HG02938 (cell line): ENCODE data around the gene ASTN2.

Experiments used
- ATAC-seq: cut with Tn5 transposase; IDR thresholded peaks from one replicate; pipeline ENCODE4 v1.9.1; 2021; ENCODE audit warnings: mild to moderate bottlenecking, moderate library complexity; ENCODE audit not compliant: unreplicated experiment

ASTN2 gene

DNA sequence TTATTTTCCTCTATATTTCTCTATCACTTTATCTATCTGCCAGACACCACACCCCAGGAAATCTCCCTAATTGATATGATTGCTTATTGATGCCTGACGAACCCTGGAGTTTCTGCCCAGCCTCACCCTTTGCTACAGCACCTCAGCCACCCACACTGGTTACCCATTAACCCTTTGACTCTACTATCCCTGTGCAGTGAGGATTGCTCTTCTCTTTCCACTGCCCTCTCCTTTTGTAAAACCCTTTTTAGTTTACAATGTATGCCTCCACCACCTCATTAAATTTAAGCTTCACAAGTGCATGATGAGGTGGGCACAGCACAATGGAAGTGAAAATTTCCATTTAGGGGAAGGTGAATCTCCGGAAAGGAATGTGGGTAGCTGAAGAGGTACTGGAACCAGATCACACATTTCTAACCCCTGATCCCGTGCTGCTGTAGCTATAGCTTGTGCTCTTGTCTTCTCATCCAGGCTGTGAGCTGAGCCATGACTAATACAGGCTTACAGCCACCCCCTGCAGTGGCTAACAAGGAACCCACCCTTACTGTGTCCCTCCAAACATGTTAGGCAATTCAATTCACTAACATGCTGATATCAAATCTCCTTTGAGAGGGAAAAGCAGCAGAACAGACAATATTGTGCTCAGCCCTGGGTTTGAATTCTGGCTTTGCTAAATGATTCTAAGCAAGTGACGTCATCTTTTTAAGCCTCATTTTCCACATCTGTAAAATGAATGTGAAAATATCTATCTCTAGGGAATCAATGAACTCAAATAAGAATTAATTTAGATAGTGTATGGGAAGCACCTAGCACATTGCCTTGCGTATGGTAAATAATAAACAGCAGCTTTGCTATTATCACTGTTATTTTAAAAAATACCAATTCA is 914.6 kb downstream of the ASTN2 start:
- ATAC-seq: no peak

GRCh38 chr9:116499434-116499833 is 915.4 kb downstream of the ASTN2 start:
- ATAC-seq: no peak

DNA sequence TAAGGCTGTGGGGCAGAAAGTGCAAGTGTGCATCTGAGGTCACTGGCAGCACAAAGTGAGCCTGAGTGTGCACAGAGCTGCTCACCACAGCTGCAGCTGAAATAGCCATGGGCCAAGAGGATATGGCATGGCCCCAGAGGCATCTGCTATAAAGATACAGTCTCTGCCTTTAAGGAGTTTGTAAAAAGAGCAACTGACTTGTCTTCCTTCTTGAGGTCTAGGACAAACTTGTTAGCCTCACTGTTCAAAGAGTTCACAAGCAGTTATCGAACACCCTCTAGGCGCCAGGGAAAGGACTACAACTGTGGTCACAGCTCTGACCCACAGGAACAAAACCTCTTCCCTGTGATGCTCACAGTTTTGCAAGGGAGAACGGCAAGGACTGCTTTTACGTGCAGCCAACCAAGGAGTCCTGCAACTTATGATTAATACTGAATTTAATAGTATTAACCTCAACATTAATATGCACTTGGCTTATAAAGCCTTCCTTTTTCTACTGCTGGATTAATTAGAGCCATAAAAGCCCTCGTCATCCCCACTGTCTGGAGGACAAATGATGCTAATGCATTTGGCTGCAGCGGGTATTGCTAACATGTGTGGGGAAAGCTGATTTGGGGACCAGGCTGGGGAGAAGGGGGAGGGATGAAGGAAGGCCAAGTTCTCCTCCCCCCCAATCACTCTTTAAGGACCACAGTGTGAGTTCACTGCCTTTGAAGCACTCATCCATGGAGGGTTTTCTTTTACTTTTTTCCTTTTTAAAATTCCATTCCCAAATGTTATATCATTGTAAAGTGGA is 917.6 kb downstream of the ASTN2 start:
- ATAC-seq: no peak

DNA sequence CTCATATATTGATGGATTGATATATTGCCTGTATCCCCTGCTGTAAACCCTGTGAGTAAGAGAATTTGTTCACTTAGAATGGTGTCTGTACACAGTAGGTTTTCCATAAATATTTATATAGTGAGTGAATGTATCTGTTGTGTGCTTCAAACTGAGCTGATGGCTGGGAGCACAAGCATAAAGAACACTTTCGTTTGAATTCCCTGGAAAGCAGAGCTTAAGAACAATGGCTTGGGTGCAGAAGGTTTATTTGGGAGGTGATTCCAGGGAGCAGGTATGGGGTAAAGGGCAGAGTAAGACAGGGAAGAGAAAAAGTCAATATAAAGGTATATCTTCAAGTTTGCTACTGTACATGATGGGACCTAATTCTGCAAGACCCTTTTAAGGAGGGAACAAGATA is 918.7 kb downstream of the ASTN2 start:
- no peak for ATAC-seq

DNA sequence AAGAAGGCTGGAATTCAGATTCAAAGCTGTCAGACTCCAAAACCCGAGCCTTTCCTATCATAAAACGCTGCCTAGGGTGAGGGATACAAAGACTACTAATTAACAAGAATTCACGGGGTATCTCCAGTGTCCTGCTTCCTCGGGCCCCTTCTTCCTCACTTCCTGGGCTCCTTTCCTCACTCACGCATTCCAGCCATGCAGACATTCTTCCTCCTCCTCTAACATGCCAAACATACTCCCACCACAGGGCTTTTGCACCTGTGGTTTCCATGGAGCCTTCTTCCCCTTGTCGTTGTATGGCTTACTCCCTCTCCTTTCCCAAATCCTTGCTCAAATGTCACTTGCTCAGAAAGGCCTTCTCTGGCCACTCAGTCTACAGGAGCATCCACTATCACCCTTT is 919.1 kb downstream of the ASTN2 start:
- no peak for ATAC-seq

- ATAC-seq: no peak
These were observed 919.8 kb downstream of the ASTN2 start for GRCh38 chr9:116494815-116495634.

DNA sequence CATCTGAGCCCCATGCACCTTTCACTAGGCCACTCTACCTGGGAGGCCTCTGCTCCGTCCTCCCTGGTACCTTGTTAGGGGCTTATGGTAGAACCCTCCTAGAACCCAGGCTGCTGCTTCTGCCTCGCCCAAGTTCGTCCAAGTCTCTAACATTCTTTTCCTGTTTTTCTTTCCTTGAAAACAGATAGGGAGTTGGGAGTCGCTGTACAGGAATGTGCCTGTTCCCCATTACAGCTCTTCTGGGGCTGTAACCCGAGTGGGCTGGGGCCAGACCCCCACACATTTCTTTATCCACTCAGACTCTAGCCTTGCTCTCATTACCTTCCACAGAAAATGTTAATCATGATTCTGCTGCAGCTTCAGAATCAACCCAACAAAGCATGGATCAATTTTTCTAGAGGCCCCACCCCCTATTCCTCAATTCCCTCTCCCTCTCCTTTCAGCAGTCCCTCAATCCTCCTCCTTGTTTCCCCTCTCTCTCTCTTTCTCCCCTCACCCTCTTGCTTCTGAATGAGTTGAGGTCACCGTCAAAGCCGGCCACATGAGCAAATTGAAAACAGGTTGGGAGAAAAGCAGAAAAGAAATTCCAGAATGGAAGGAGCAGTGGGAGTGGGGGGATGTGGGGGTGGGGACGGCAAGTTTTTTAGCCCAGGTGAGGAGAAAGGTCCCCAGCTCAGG is 921.5 kb downstream of the ASTN2 start:
- no peak for ATAC-seq

- no peak for ATAC-seq
These were observed 923.2 kb downstream of the ASTN2 start for GRCh38 chr9:116491659-116492058.

DNA sequence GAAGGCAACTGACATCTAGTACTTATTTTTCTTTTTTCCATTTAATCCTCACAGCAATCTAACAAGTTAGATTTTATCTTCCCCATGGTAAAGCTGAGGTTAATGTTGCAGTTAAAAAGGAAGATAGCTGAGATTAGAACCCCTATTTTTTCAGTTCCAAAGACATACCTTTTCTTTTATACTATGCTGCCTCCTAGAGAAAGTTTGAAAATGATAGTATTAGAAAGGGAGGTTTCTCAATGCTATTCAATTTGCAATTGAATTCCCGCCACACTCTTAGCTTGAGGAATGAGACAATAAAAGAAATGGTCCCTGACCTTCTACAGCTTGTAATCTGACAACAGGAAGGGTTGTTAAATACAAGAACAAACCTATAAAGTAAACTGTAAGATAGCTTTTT is 923.6 kb downstream of the ASTN2 start:
- ATAC-seq: no peak

- no peak for ATAC-seq
These were observed 924.5 kb downstream of the ASTN2 start for GRCh38 chr9:116490321-116490720.

GRCh38 chr9:116488373-116488772 is 926.5 kb downstream of the ASTN2 start:
- no peak for ATAC-seq

GRCh38 chr9:116484492-116485061 is 930.3 kb downstream of the ASTN2 start:
- no peak for ATAC-seq

DNA sequence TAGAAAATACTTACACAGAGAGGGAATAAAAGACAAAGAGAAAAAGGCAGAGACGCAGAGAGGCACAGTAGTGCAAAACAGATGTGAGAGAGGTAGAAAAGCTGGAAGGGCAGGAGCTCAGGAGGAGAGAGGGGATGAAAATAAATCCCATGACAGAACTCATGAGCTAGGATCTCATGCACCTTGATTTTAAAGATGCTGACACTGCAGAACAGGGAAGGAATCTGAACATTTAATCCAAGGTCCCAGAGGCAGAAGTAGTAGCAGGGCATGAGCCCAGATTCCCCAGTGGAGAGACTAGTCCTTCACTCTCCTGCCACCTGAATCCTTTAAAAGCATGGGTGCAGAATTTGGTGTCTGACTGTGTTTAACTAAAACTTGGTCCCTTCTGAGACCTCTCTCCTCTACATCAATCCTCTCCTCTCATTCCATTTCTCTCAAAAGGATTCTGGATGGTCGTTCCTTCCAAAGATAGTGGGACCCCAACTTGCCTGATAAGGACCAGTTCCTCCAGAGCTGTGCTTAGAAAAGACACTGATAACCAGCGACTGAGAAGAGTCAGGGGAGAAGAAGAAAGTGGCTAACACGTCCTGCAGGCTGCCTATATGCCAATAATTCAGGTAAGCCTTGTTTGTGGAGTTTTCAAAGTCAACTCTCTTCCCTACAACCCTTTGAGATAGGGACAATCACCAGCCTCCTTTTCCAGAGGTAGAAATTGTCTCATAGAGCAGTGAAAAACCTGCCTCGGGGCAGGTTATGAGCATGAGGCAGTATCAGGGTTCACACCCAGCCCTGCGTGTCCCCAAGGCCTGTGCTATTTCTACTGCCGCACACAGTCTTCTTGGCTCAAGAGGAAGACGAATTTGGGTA is 931.0 kb downstream of the ASTN2 start:
- ATAC-seq: no peak

DNA sequence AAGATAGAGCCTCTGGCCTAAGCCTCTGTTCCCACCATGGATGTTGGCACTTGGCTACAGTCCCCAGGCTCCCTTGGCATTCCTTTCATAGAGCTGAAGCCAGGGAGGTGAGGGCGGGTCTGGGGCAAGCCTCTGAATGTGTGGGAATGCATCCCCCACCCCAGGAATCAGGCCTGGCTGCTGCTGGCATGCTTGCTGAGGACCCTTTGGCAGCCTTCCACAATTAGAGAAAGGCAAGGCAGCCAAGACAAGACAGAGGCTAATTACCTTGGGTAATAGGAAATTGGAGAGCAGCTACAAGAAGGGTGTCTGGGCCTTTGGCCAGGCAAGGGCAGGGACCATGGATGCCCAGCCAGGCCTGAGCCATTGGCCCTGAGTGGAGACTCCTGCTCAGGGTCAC is 932.1 kb downstream of the ASTN2 start:
- ATAC-seq: no peak

DNA sequence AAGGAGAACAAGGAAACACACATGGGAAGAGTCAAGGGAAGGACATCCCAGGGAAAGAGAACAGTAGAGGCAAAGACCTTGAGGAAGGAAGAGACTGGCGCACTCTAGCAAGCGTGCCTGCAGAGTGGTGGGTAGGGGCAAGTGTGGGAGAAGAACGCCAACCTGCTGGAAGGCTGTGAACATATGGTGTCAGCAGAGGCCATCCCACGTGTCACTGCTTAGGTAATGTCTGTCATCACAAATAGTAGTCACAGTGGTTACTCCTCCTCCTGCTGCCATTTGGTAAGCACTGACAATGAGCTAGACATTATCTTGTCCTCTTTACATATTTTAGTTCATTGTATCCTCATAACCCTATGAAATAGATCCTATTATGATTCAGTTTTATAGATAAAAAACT is 934.2 kb downstream of the ASTN2 start:
- ATAC-seq: no peak

DNA sequence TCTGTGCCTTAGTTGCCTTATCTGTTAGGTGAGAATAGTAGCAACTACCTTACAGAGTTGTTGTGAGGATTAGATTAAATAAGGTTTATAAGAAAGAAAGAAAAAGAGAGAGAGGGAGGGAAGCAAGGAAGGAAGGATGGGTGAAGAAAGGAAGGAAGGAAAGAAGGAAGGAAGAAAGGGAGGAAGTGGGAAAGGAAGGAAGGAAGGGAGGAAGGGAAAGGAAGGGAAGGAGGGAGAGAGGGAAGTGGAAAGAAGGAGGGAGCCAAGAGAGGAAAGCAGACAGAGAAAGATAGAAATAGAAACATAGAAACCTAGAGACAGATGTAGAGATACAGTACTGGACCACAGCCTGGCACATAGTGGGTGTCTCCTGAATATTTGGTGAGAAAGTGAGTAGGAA is 934.9 kb downstream of the ASTN2 start:
- ATAC-seq: no peak

DNA sequence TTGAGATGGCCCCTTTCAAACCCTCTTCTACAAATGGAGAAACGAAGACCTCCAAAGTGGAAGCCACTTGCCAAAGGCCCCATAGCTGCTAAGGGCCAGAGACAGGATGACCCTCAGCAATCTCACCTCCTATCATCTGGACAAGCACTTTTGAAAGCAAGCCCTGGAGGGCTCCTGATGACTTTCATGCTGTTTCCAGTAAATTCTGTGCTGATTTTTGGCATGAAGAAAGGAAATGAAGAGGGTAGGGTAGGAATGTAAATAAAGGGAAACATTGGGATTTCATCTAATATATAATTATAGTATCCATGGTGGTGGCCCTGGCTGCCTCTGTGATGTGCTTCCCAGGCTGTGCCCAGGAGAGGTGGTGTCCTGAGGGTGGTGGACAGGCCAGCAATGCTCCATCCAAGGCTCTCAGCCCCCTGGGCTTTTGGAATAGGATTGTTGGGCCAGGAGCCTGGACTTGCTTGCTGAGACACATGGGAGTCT is 935.8 kb downstream of the ASTN2 start:
- ATAC-seq: no peak

DNA sequence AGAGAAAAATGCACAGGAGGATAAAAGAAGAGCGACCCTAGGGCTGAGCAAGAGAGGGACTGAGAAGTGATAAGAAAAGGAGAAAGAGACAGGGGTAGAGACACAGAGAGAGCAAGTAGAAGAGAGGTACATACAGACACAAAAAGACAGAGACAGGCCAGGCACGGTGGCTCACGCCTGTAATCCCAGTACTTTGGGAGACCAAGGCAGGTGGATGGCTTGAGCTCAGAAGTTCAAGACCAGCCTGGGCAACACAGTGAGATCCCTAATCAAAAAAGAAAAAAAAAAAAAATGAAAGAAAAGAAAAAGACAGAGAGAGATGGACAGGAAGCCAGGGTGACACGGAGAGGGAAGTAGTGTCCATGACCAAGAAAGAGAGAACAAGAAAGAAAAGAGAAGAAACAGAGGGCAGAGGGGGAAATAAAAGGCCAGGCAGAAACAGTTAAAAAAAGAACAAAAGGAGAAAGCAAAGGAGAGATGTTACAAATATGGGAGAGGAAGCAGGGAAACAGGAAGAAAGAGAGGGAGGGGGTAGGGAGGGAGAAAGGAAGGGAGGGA is 937.2 kb downstream of the ASTN2 start:
- no peak for ATAC-seq

- ATAC-seq: no peak
These were observed 937.9 kb downstream of the ASTN2 start for GRCh38 chr9:116476935-116477381.
